Neuronal stem cell (in vitro differentiated cells): ENCODE data around the gene KAZALD1.
A peak's percentile ranks its signal among the peaks of the same experiment; 100 is the strongest.

ENCODE experiments used
- DNase-seq: peaks from one replicate; pipeline ENCODE4 v3.0.0-alpha.2; 2013; ENCODE audit warnings: low spot score
- H2AFZ ChIP-seq: one replicate; pipeline ENCODE4 v1.6.1; 2013; ENCODE audit warnings: mild to moderate bottlenecking, low read length, inconsistent platforms
- H2AK5ac ChIP-seq: 2 replicates; pipeline ENCODE4 v1.6.1; 2013; ENCODE audit warnings: low read depth, mild to moderate bottlenecking, inconsistent platforms, low read length, moderate library complexity, mixed read lengths
- H2BK120ac ChIP-seq: 2 replicates; pipeline ENCODE4 v1.6.1; 2013; ENCODE audit warnings: low read depth, mild to moderate bottlenecking, inconsistent platforms, low read length, moderate library complexity, mixed read lengths
- H2BK12ac ChIP-seq: one replicate; pipeline ENCODE4 v1.6.1; 2013; ENCODE audit warnings: low read length, inconsistent platforms
- H2BK15ac ChIP-seq: 2 replicates; pipeline ENCODE4 v1.6.1; 2013; ENCODE audit warnings: mild to moderate bottlenecking, low read length, inconsistent platforms, mixed read lengths
- H2BK5ac ChIP-seq: one replicate; pipeline ENCODE4 v1.6.1; 2013; ENCODE audit warnings: inconsistent platforms, mild to moderate bottlenecking, low read length, moderate library complexity
- H3K14ac ChIP-seq: one replicate; pipeline ENCODE4 v1.6.1; 2013; ENCODE audit warnings: low read length, inconsistent platforms
- H3K18ac ChIP-seq: 2 replicates; pipeline ENCODE4 v1.6.1; 2013; ENCODE audit warnings: low read length, inconsistent platforms
- H3K23ac ChIP-seq: 2 replicates; pipeline ENCODE4 v1.6.1; 2013; ENCODE audit warnings: low read depth, mild to moderate bottlenecking, mixed read lengths, low read length, inconsistent platforms; ENCODE audit not compliant: poor library complexity
- H3K27ac ChIP-seq: replicated peaks from 3 replicates; pipeline ENCODE4 v1.5.1; 2013; ENCODE audit warnings: low read length, inconsistent platforms
- H3K27me3 ChIP-seq, 3 experiments: 2 replicates each; pipeline ENCODE4 v1.6.1; 2013; ENCODE audit warnings: low read length in 3 of 3, mild to moderate bottlenecking in 2 of 3, inconsistent platforms in 1 of 3, low read depth in 1 of 3, mixed read lengths in 1 of 3, moderate library complexity in 1 of 3; ENCODE audit not compliant: control insufficient read depth in 3 of 3, insufficient read depth in 3 of 3
- H3K36me3 ChIP-seq, 2 donors: replicated peaks in 1 of 2; 2 replicates each; pipeline ENCODE4 v1.6.1; 2013; ENCODE audit warnings: low read length in 2 of 2; ENCODE audit not compliant: control insufficient read depth in 2 of 2, insufficient read depth in 2 of 2
- H3K4ac ChIP-seq: 2 replicates; pipeline ENCODE4 v1.6.1; 2013; ENCODE audit warnings: inconsistent platforms, mild to moderate bottlenecking, low read length, moderate library complexity
- H3K4me1 ChIP-seq, 2 donors: 1 replicate in 1 of 2; 2 replicates in 1 of 2; pipeline ENCODE4 v1.6.1; 2013; ENCODE audit warnings: low read length in 2 of 2, low read depth in 1 of 2; ENCODE audit not compliant: control insufficient read depth in 2 of 2, insufficient read depth in 1 of 2
- H3K4me2 ChIP-seq: one replicate; pipeline ENCODE4 v1.6.1; 2013; ENCODE audit warnings: mild to moderate bottlenecking, low read length, inconsistent platforms; ENCODE audit not compliant: insufficient read depth, poor library complexity, severe bottlenecking
- H3K4me3 ChIP-seq, 2 donors: 2 replicates each; pipeline ENCODE4 v1.5.1; 2013; ENCODE audit warnings: low read length in 2 of 2, mild to moderate bottlenecking in 2 of 2, inconsistent platforms in 1 of 2, moderate library complexity in 1 of 2
- H3K79me1 ChIP-seq: one replicate; pipeline ENCODE4 v1.6.1; 2013; ENCODE audit warnings: low read depth, mild to moderate bottlenecking, inconsistent platforms, low read length, moderate library complexity
- H3K9ac ChIP-seq: one replicate; pipeline ENCODE4 v1.6.1; 2013; ENCODE audit warnings: mild to moderate bottlenecking, low read depth, low read length, inconsistent platforms; ENCODE audit not compliant: poor library complexity
- H3K9me3 ChIP-seq, 2 donors: replicated peaks in 1 of 2; 2 replicates each; pipeline versions ENCODE3 to v1.6.1; 2013; ENCODE audit warnings: low read length in 2 of 2, mild to moderate bottlenecking in 2 of 2, inconsistent platforms in 1 of 2, low read depth in 1 of 2, mixed read lengths in 1 of 2, moderate library complexity in 1 of 2; ENCODE audit not compliant: control insufficient read depth in 2 of 2, insufficient read depth in 1 of 2
- H4K8ac ChIP-seq: one replicate; pipeline ENCODE4 v1.6.1; 2013; ENCODE audit warnings: low read depth, mild to moderate bottlenecking, inconsistent platforms, low read length, moderate library complexity
- H4K91ac ChIP-seq: one replicate; pipeline ENCODE4 v1.6.1; 2013; ENCODE audit warnings: low read length, low read depth, mild to moderate bottlenecking, inconsistent platforms; ENCODE audit not compliant: poor library complexity
- WGBS, 2 donors: extraction: QIAGEN DNeasy Blood & Tissue Kit; methylation state at CpG; one replicate each; pipeline ENCODE4 v1.1.7; 2013; ENCODE audit warnings: missing lambda C conversion rate in 2 of 2, mixed read lengths in 1 of 2; ENCODE audit not compliant: insufficient read length in 2 of 2, insufficient replicate concordance in 1 of 2; ENCODE audit errors: extremely low coverage in 2 of 2; 5-methylcytosine and 5-hydroxymethylcytosine counted together

Gene KAZALD1

DNA sequence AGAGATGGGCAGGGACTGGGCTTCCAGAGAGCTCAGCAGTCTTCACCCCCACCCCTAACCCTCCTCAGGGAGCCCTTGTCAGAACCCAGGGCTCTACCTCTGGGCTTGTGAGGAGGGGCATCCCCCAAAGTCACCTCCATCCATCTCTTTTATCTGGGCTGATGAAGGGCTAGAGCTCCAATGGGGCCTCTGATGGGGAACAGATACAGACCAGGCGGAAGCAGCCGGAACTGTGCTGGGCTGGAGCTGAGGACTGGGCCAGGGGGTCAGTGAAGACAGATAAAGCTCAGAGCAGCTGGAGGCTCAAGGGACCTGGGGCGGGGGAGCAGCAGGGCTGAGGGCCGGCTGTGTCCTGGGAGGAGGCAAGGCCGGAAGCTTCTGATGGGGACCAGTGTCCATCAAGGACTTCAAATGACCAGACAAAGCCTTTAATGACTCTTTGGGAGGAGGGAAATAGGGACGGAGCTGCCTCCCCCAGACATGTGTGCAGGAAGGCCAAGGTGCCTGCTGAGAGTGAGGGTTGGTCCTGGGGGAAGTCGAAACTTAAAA lies 10.2 kb downstream of the KAZALD1 start:
- H3K23ac ChIP-seq = no peak overlapping the region
- H3K4me3 ChIP-seq = no peak overlapping the region
- peak overlapping the region; percentile 45 for H2AK5ac ChIP-seq
- H3K27me3 ChIP-seq = peaks cover 6 to 70% (median 50%) of the 10 kb centered on the region in 3 experiments
- peaks cover 0 to 3% of the 10 kb centered on the region in 2 donors for H3K9me3 ChIP-seq
- no peak overlapping the region for H2BK120ac ChIP-seq
- H2BK5ac ChIP-seq = no peak overlapping the region
- no peak overlapping the region for H2BK12ac ChIP-seq
- no peak overlapping the region for H3K4me2 ChIP-seq
- H3K79me1 ChIP-seq = no peaks in the 10 kb centered on the region
- no peak overlapping the region for H3K27ac ChIP-seq
- no peak overlapping the region for H2BK15ac ChIP-seq
- peak overlapping the region; percentile 11 for H2AFZ ChIP-seq
- H3K4me1 ChIP-seq = peaks cover 3 to 10% of the 10 kb centered on the region in 2 donors
- H3K36me3 ChIP-seq = no peaks in the 10 kb centered on the region
- H3K14ac ChIP-seq = no peak overlapping the region
- no peak for DNase-seq
- H3K4ac ChIP-seq = no peak overlapping the region
- no peak overlapping the region for H3K9ac ChIP-seq
- WGBS, 2 donors = no CpG with 5 or more reads among the region's 7 CpGs
- no peak overlapping the region for H4K8ac ChIP-seq
- H4K91ac ChIP-seq = no peak overlapping the region
- peak overlapping the region; percentile 41 for H3K18ac ChIP-seq

DNA sequence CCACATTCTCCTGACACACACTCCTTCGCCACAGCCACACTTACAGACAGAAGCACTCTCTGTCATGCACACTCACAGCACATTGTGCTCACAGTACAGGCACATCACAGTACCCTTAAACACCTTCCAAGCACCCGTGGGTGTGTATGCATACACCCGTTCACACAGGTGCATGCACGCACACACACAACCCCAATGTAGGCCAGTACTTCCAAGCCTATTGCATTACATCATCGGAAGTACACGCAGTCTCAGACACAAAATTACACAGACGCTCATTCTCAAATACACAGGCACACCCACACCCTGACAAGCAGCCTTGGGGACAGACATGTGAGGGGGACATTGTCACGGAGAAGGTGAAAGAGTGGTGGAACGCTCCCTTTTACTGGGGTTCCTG lies 11.1 kb downstream of the KAZALD1 start:
- no CpG with 5 or more reads among the region's 9 CpGs for WGBS, 2 donors
- no peak overlapping the region for H4K91ac ChIP-seq
- peaks cover 0 to 3% of the 10 kb centered on the region in 2 donors for H3K9me3 ChIP-seq
- no peak overlapping the region for H4K8ac ChIP-seq
- no peak for DNase-seq
- H3K79me1 ChIP-seq = no peaks in the 10 kb centered on the region
- no peak overlapping the region for H2AFZ ChIP-seq
- peak overlapping the region in 1 of 2 donors; percentile 16 for H3K4me3 ChIP-seq
- H2BK15ac ChIP-seq = no peak overlapping the region
- H3K9ac ChIP-seq = peak overlapping the region; percentile 80
- H3K14ac ChIP-seq = no peak overlapping the region
- no peak overlapping the region for H3K4me2 ChIP-seq
- no peak overlapping the region for H2BK12ac ChIP-seq
- peaks cover 0 to 72% (median 42%) of the 10 kb centered on the region in 3 experiments for H3K27me3 ChIP-seq
- H3K23ac ChIP-seq = no peak overlapping the region
- no peak overlapping the region for H2BK5ac ChIP-seq
- H3K4me1 ChIP-seq = peaks cover 0 to 6% of the 10 kb centered on the region in 2 donors
- H2BK120ac ChIP-seq = no peak overlapping the region
- H2AK5ac ChIP-seq = no peak overlapping the region
- no peak overlapping the region for H3K27ac ChIP-seq
- no peak overlapping the region for H3K4ac ChIP-seq
- no peak overlapping the region for H3K18ac ChIP-seq
- H3K36me3 ChIP-seq = no peaks in the 10 kb centered on the region

DNA sequence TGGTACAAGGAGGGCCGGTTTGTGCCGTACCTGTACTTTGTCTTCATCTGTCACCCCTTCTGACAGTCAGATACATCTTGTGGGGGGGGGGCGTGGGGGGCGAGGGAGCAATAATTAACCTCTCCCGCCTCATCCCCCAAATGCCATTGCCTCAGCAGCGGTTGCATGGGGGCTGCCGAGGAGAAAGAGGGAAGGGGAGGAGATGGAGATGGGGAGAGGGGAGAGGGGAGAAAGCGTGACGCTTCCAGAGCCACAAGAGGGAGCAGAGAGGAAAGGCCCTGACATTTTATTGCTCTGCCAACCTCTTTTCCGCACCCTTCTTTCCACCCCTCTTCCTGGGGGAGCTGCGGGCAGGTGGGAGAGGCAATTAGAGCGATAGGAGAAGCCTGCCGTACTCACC lies 11.8 kb downstream of the KAZALD1 start:
- no peak for DNase-seq
- peaks cover 0 to 3% of the 10 kb centered on the region in 2 donors for H3K9me3 ChIP-seq
- H4K91ac ChIP-seq = no peak overlapping the region
- no peak overlapping the region for H4K8ac ChIP-seq
- no peak overlapping the region for H3K4ac ChIP-seq
- peaks cover 0 to 78% (median 42%) of the 10 kb centered on the region in 3 experiments for H3K27me3 ChIP-seq
- H2BK15ac ChIP-seq = no peak overlapping the region
- no peaks in the 10 kb centered on the region for H3K36me3 ChIP-seq
- H3K4me3 ChIP-seq = no peak overlapping the region
- H2BK120ac ChIP-seq = no peak overlapping the region
- H3K14ac ChIP-seq = no peak overlapping the region
- no peak overlapping the region for H3K18ac ChIP-seq
- no peak overlapping the region for H3K27ac ChIP-seq
- no peak overlapping the region for H3K9ac ChIP-seq
- WGBS, 2 donors = no CpG with 5 or more reads among the region's 13 CpGs
- peak overlapping the region; percentile 20 for H3K23ac ChIP-seq
- peaks cover 0 to 6% of the 10 kb centered on the region in 2 donors for H3K4me1 ChIP-seq
- no peak overlapping the region for H2BK5ac ChIP-seq
- H3K4me2 ChIP-seq = no peak overlapping the region
- H2AFZ ChIP-seq = no peak overlapping the region
- no peak overlapping the region for H2BK12ac ChIP-seq
- H2AK5ac ChIP-seq = no peak overlapping the region
- no peaks in the 10 kb centered on the region for H3K79me1 ChIP-seq

DNA sequence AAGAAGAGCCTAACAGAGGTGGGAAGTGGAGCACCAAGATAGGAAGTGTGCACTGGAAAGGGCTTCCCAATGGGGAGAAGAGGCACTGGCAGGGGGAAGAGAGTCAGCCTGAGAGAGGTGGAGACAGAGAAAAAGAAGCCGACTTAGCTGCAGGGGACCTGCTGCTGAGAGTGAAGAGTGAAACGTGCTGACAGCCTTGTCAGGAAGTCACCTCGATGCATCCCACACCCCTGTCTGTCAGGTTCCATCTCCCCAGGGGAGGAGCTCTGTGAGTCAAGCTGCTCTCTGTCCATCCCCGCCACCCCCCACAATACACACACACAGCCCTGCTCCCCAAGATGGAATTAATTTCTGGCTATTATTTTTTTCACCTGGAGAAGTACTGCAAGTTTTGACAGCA lies 14.0 kb downstream of the KAZALD1 start:
- H3K4ac ChIP-seq = no peak overlapping the region
- no peak overlapping the region for H3K27ac ChIP-seq
- WGBS, 2 donors = no CpG with 5 or more reads among the region's 4 CpGs

More for the DNA sequence above, 14.0 kb downstream of the KAZALD1 start:
- Histone ChIP-seq H3K23ac (no peak overlapping the region), H2BK120ac (no peak overlapping the region), H4K8ac (no peak overlapping the region), H3K4me1 (peaks cover 0 to 6% of the 10 kb centered on the region in 2 donors), H3K9ac (no peak overlapping the region), H2BK5ac (no peak overlapping the region), H3K18ac (no peak overlapping the region), H3K36me3 (no peaks in the 10 kb centered on the region), H4K91ac (no peak overlapping the region), H2AK5ac (no peak overlapping the region), H3K9me3 (peaks cover 0 to 3% of the 10 kb centered on the region in 2 donors), H3K14ac (no peak overlapping the region), H2BK12ac (no peak overlapping the region), H3K4me3 (no peak overlapping the region), H2BK15ac (no peak overlapping the region), H3K4me2 (no peak overlapping the region), H3K79me1 (no peaks in the 10 kb centered on the region), H2AFZ (no peak overlapping the region), H3K27me3 (peaks cover 0 to 80% (median 47%) of the 10 kb centered on the region in 3 experiments)
- no peak for DNase-seq
